COLO668 (cell line): Measurements from ENCODE around the gene NCL.
A peak's percentile ranks its signal among the peaks of the same experiment; 100 is the strongest.
"Not testable (repeated sequence)": the region's sequence is repeated elsewhere in the genome, so short reads cannot be mapped to it uniquely, and the experiment has no call there.

Experiments
- DNase-seq: peaks from one replicate; lab custom pipeline; 2025; ENCODE audit not compliant: unreplicated experiment; lab: John Stamatoyannopoulos, UW

NCL gene

DNA sequence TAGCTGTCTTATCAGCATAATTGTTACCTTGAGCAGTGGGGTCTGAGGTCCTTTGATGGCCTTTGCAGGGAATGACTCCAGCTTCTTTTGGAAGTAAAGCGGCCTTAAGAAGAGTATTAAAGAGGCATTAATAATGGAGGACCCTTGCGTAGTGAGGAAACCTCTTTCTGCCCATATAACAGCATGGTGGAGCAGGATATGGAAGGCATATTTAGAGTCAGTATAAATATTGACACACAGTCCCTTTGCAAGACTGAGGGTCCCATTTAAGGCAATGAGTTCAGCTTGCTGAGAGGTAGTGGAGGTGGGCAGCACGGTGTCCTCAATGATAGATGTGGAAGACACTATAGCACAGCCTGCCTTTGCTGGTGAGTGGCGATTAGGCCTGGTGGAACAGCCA, 32.7 kb downstream of the NCL start:
- no peak for DNase-seq

- not testable (repeated sequence) for DNase-seq
Measured at GRCh38 chr2:231430437-231430836, 33.8 kb downstream of the NCL start.

- no peak for DNase-seq
Measured at GRCh38 chr2:231429901-231430300, 34.4 kb downstream of the NCL start.

DNA sequence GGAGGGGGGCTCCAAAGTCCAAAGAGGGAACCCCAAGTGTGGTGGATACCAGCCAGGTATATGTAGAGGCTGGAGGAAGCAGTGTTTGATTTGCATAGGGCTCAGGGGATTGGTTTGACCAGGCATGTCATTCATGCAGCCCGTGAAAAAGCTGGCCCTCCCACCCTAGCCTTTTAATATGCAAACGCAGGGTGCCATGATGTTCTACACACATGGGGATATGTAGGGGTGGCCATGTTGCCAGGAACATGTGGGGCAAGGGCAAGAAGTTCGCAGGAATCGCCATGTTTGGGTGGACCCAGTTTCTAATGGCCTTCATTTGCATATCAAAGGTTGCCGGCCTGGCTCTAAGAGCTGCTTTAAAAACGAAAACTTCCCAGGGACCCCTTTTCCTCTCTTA, 35.1 kb downstream of the NCL start:
- DNase-seq, result no peak

GRCh38 chr2:231427116-231427515, 37.2 kb downstream of the NCL start:
- DNase-seq, result no peak

- peak; percentile 73 for DNase-seq
Measured at GRCh38 chr2:231425811-231426703, 38.2 kb downstream of the NCL start.

- DNase-seq, result no peak
Measured at GRCh38 chr2:231425291-231425810, 38.9 kb downstream of the NCL start.

- no peak for DNase-seq
Measured at GRCh38 chr2:231423176-231423575, 41.1 kb downstream of the NCL start.

DNA sequence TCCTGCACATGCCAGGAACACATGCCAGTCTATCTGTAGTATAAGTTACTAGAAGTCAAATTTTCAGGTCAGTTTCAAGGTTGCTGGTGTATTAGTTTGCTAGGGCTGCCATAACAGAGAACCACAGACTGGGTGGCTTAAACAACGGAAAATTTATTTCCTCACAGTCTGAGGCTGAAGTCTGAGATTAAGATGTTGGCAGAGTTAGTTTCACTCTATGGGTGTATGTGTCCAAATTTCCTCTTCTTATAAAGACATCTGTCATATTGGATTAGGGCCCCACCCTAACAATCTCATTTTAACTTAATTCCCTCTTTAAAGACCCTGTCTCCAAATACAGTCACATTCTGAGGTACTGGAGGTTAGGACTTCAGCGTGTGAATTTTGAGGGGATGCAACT, 42.2 kb downstream of the NCL start:
- DNase-seq, result no peak

GRCh38 chr2:231421051-231421580, 43.2 kb downstream of the NCL start:
- DNase-seq, result no peak

DNA sequence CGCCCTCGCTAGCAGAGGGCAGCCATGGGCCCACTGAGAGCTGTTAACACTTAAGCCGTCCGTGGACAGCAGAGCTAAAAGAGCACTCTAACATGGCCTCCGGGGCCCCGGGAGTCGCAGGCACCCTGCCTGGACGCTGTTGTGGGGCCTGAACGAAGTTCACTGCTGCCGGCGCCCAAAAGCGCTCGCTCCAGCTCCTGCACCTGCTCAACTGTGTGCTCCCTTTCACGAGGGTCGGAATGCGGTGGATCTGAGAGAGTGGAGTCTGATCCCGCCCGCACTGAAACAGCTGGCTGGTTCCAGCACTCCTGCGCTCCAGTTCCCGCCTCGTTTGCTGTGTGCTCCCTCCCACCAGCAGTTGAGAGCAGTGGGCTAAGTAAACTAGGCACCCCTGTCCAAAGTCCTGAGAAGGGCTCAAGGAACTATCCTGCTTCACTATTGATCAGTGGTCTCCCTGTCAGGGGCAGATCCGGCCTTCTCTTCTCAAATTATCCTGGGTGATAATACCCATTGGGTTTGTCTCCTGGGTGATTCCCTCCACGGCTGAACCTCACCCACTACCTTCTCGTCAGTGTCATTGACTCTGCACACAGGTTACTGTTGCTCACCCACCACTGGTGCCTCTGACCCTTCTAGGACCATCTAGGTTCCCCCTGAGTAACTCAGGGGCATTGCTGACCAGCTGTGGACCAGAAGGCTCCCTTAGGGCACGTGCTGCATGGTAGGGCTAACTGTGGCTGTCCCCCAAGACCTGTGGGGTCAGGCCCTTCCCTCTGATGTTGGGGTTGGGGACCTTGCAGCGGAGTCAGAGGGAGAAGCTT, 45.3 kb downstream of the NCL start:
- DNase-seq, result no peak

DNA sequence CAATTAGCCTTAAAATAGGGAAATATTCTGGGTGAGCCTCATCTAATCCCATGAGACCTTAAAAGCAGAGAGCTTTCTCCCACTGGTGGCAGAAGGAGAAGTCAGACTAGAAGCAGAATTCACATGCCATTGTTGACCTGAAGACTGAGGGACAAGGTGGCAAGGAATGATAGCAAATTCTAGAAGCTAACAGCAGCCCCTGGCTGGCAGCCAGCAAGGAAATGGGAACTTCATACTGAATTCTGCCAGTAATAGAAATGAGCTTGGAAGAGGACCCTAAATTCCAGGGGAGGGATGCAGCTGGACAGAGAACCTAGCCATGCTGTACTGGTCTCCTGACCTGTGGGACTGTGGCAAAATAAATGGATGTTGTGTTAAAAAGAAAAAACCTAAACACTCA, 49.3 kb downstream of the NCL start:
- no peak for DNase-seq

GRCh38 chr2:231413921-231414476, 50.3 kb downstream of the NCL start:
- no peak for DNase-seq

DNA sequence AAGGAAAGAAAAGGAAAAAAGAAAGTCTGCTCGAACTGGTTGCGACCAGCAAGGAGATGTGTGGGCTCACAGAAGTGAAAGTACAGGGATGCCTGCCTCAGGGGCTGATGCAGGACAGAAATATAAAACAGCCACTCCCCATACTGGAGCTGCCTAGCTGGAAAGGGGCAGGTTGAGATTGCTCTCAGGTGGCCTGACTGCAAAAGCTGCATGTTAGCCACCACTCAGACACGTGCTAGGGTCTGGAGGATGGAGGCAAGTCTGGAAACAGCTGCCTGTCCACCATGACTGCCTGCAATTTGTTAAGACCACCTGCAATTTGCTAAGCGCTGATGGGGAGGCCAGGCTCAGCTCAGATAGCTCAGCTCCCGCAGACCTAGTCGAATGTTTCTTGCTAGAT, 50.8 kb downstream of the NCL start:
- no peak for DNase-seq

GRCh38 chr2:231412618-231412963, 51.7 kb downstream of the NCL start:
- no peak for DNase-seq

DNA sequence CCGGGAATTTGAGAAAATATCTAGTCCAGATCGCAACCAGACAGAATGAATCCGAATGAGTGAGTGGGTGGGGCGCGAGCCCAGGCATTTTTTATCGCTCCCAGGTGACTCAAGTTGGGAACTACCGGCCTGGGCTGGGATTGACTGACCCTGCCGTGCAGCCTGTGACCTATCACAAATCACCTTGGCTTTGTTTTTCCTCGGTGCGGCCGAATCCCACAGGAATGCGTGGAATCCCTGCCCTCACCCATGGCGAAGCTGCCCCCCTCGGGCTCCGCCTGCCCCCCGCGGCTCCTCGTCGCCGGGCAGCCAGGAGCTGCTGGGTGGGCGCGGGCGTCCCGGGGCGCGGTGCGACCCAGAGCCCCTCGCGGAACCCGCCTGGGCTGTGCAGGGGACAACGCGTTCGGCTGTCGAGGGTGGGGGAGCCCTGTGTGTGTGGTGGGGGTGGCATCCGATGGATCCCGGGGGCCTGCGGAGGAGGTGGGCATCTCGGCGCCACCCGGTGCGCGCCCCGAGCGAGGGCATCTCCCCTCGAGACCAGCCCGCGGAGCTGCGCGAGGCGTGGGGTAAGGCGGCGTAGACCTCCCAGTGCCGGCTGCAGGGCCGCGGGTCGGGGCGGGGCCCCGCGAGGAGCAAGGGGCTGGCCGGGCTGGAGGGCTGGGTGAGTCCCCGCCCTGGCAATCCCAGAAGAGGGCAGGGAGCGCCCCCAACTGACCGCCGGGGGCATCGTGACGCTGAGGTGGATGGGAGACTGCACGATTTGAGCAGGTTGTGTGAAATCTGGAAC, 52.3 kb downstream of the NCL start:
- DNase-seq, result peak; percentile 81

GRCh38 chr2:231411237-231411636, 53.0 kb downstream of the NCL start:
- no peak for DNase-seq

- DNase-seq, result no peak
Measured at GRCh38 chr2:231410293-231411004, 53.8 kb downstream of the NCL start.

- no peak for DNase-seq
Measured at GRCh38 chr2:231409776-231410175, 54.5 kb downstream of the NCL start.

DNA sequence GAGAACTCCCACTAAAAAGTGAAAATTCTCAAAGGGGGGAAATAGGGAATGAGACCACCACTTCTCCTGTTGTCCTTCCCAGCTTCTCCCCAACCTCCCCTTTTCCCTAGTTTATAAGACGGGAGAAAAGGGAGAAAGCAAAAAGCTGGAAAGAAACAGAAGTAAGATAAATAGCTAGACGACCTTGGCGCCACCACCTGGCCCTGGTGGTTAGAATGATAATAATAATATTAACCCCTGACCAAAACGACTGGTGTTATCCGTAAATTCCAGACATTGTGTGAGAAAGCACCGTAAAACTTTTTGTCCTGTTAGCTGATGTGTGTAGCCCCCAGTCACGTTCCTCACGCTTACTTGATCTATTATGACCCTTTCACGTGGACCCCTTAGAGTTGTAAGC, 56.0 kb downstream of the NCL start:
- not testable (repeated sequence) for DNase-seq
